H9 (cell line): ENCODE data around the gene CEP83. TPM values are rescaled to one million over a fixed set of nuclear protein-coding genes. Genes with fewer than 3 reads are reported as not detected.

Source experiments
- DNase-seq: peaks from one replicate; pipeline ENCODE4 v3.0.0-alpha.2; 2017
- H2AFZ ChIP-seq: one replicate; pipeline ENCODE4 v1.6.1; 2013; ENCODE audit warnings: mild to moderate bottlenecking, low read length, control low read depth, moderate library complexity
- H2AK5ac ChIP-seq: 2 replicates; pipeline ENCODE4 v1.6.1; 2013; ENCODE audit warnings: low read length, control low read depth, mixed read lengths; ENCODE audit not compliant: insufficient read length
- H2BK120ac ChIP-seq: one replicate; pipeline ENCODE4 v1.6.1; 2013; ENCODE audit warnings: low read depth, mild to moderate bottlenecking, low read length, control low read depth, inconsistent platforms; ENCODE audit not compliant: poor library complexity, severe bottlenecking
- H2BK12ac ChIP-seq: 2 replicates; pipeline ENCODE4 v1.6.1; 2013; ENCODE audit warnings: low read length, control low read depth, mixed read lengths, low read depth; ENCODE audit not compliant: insufficient read length
- H2BK15ac ChIP-seq: 2 replicates; pipeline ENCODE4 v1.6.1; 2013; ENCODE audit warnings: low read depth, low read length, control low read depth
- H2BK20ac ChIP-seq: one replicate; pipeline ENCODE4 v1.6.1; 2013; ENCODE audit warnings: low read depth, mild to moderate bottlenecking, low read length, control low read depth, inconsistent platforms; ENCODE audit not compliant: poor library complexity, severe bottlenecking
- H2BK5ac ChIP-seq: 2 replicates; pipeline ENCODE4 v1.6.1; 2013; ENCODE audit warnings: low read length, control low read depth, mixed read lengths; ENCODE audit not compliant: insufficient read length
- H3K14ac ChIP-seq: 2 replicates; pipeline ENCODE4 v1.6.1; 2013; ENCODE audit warnings: low read length, control low read depth; ENCODE audit not compliant: insufficient read depth
- H3K18ac ChIP-seq: 2 replicates; pipeline ENCODE4 v1.6.1; 2013; ENCODE audit warnings: low read depth, mild to moderate bottlenecking, mixed read lengths, low read length, control low read depth; ENCODE audit not compliant: insufficient read length
- H3K23ac ChIP-seq: 2 replicates; pipeline ENCODE4 v1.6.1; 2013; ENCODE audit warnings: low read length, control low read depth, mixed read lengths, low read depth; ENCODE audit not compliant: insufficient read length
- H3K23me2 ChIP-seq: 2 replicates; pipeline ENCODE4 v1.6.1; 2013; ENCODE audit warnings: low read depth, mild to moderate bottlenecking, mixed read lengths, low read length, control low read depth; ENCODE audit not compliant: insufficient read length, poor library complexity, severe bottlenecking
- H3K27ac ChIP-seq: 2 replicates; pipeline ENCODE4 v1.5.1; 2013; ENCODE audit warnings: low read length, control low read depth, mixed read lengths, low read depth; ENCODE audit not compliant: insufficient read length
- H3K27me3 ChIP-seq: 2 replicates; pipeline ENCODE4 v1.6.1; 2013; ENCODE audit warnings: low read length, control low read depth, inconsistent platforms; ENCODE audit not compliant: insufficient read depth
- H3K4ac ChIP-seq: 2 replicates; pipeline ENCODE4 v1.6.1; 2013; ENCODE audit warnings: low read depth, mild to moderate bottlenecking, control low read depth, inconsistent platforms, low read length, moderate library complexity
- H3K4me1 ChIP-seq: 2 replicates; pipeline ENCODE4 v1.6.1; 2013; ENCODE audit warnings: low read length, control low read depth, inconsistent platforms; ENCODE audit not compliant: insufficient read depth
- H3K4me2 ChIP-seq: 2 replicates; pipeline ENCODE4 v1.6.1; 2013; ENCODE audit warnings: low read length, control low read depth, mixed read lengths; ENCODE audit not compliant: insufficient read length, insufficient read depth
- H3K56ac ChIP-seq: 2 replicates; pipeline ENCODE4 v1.6.1; 2013; ENCODE audit warnings: low read depth, mild to moderate bottlenecking, mixed read lengths, low read length, control low read depth; ENCODE audit not compliant: insufficient read length
- H3K79me1 ChIP-seq: 2 replicates; pipeline ENCODE4 v1.6.1; 2013; ENCODE audit warnings: low read depth, mild to moderate bottlenecking, moderate library complexity, low read length, control low read depth, inconsistent platforms; ENCODE audit not compliant: insufficient read depth, poor library complexity, severe bottlenecking
- H3K79me2 ChIP-seq: 2 replicates; pipeline ENCODE4 v1.6.1; 2013; ENCODE audit warnings: low read length, control low read depth, inconsistent platforms; ENCODE audit not compliant: insufficient read depth
- H3K9ac ChIP-seq: 2 replicates; pipeline ENCODE4 v1.6.1; 2013; ENCODE audit warnings: low read length, control low read depth, mixed read lengths; ENCODE audit not compliant: insufficient read length; ENCODE audit errors: extremely low read depth
- H3K9me3 ChIP-seq: one replicate; pipeline ENCODE4 v1.6.1; 2013; ENCODE audit warnings: low read depth, low read length, inconsistent platforms; ENCODE audit not compliant: control insufficient read depth
- H3T11ph ChIP-seq: one replicate; pipeline ENCODE4 v1.6.1; 2013; ENCODE audit warnings: mild to moderate bottlenecking, low read length, control low read depth, inconsistent platforms
- H4K20me1 ChIP-seq: one replicate; pipeline ENCODE4 v1.6.1; 2013; ENCODE audit not compliant: control insufficient read depth, insufficient read length, insufficient read depth
- H4K5ac ChIP-seq: 2 replicates; pipeline ENCODE4 v1.6.1; 2013; ENCODE audit warnings: low read depth, mild to moderate bottlenecking, mixed read lengths, low read length, control low read depth; ENCODE audit not compliant: insufficient read length
- H4K8ac ChIP-seq: replicated peaks from 2 replicates; pipeline ENCODE4 v1.6.1; 2013; ENCODE audit warnings: low read length, control low read depth, mixed read lengths, low read depth; ENCODE audit not compliant: insufficient read length
- H4K91ac ChIP-seq: 2 replicates; pipeline ENCODE4 v1.6.1; 2013; ENCODE audit warnings: low read depth, mild to moderate bottlenecking, moderate library complexity, mixed read lengths, low read length, control low read depth; ENCODE audit not compliant: insufficient read length
- H3K27ac Mint-ChIP-seq, 3 experiments: 2 replicates in 2 of 3; 3 replicates in 1 of 3; pipeline ENCODE4 v1.8.0; 2020 to 2021; ENCODE audit warnings: mixed read lengths in 3 of 3, mild to moderate bottlenecking in 1 of 3, moderate library complexity in 1 of 3
- H3K27me3 Mint-ChIP-seq: 2 replicates; pipeline ENCODE4 v1.8.0; 2021; ENCODE audit warnings: low read depth, mild to moderate bottlenecking, moderate library complexity, mixed read lengths
- H3K36me3 Mint-ChIP-seq, 3 experiments: 2 replicates in 2 of 3; 3 replicates in 1 of 3; pipeline ENCODE4 v1.8.0; 2020 to 2021; ENCODE audit warnings: low read depth in 3 of 3, mixed read lengths in 3 of 3; ENCODE audit not compliant: insufficient read depth in 1 of 3
- H3K4me1 Mint-ChIP-seq, 2 experiments: 2 replicates each; pipeline ENCODE4 v1.8.0; 2020; ENCODE audit warnings: mixed read lengths in 2 of 2
- H3K4me3 Mint-ChIP-seq, 2 experiments: 2 replicates in 1 of 2; 3 replicates in 1 of 2; pipeline ENCODE4 v1.8.0; 2020 to 2021; ENCODE audit warnings: mild to moderate bottlenecking in 2 of 2, mixed read lengths in 2 of 2, moderate library complexity in 1 of 2
- H3K9me3 Mint-ChIP-seq, 2 experiments: 2 replicates in 1 of 2; 3 replicates in 1 of 2; pipeline ENCODE4 v1.8.0; 2020; ENCODE audit warnings: mild to moderate bottlenecking in 2 of 2, mixed read lengths in 2 of 2, moderate library complexity in 1 of 2
- CTCF ChIP-seq: fragments of 200-600 bp; sonication (generic); conservative IDR thresholded peaks from 3 replicates; pipeline ENCODE4 v1.8.0; 2021; ENCODE audit warnings: antibody characterized with exemption, mild to moderate bottlenecking
- WGBS: extraction: QIAGEN DNeasy Blood & Tissue Kit; methylation state at CpG from one replicate; pipeline ENCODE4 v1.1.7; 2013; ENCODE audit warnings: missing lambda C conversion rate, low lambda C conversion rate, mixed read lengths; ENCODE audit not compliant: insufficient read length; ENCODE audit errors: extremely low coverage; 5-methylcytosine and 5-hydroxymethylcytosine counted together
- total RNA-seq: library from RNA; stranded (reverse); gene quantifications from 2 replicates; pipeline ENCODE4 v1.2.1, GENCODE V29; 2021

CEP83 gene
- total RNA-seq, 1 experiment from 2014 or later: 26.5 TPM

GRCh38 chr12:94277426-94278000, 182.2 kb downstream of the CEP83 start:
- TF ChIP-seq CTCF: no peak
- Histone ChIP-seq H4K20me1 (no peaks in the 10 kb centered on the region), H3K79me2 (no peaks in the 10 kb centered on the region), H3K27ac (no peak overlapping the region), H3K9me3 (no peaks in the 10 kb centered on the region), H3K4me2 (no peak overlapping the region), H3K4me1 (no peaks in the 10 kb centered on the region), H2BK5ac (no peak overlapping the region), H2BK15ac (no peak overlapping the region), H2AFZ (no peak overlapping the region), H4K8ac (no peak overlapping the region), H3K27me3 (no peaks in the 10 kb centered on the region), H2BK12ac (no peak overlapping the region), H3T11ph (no peak overlapping the region), H3K56ac (no peak overlapping the region), H3K23ac (no peak overlapping the region), H2AK5ac (no peak overlapping the region), H3K14ac (peak overlapping the region; percentile 30; the same call in 1 of the 2 replicates), H3K9ac (no peak overlapping the region), H2BK20ac (no peak overlapping the region), H4K91ac (no peak overlapping the region), H3K18ac (no peak overlapping the region), H2BK120ac (no peak overlapping the region), H3K23me2 (no peaks in the 10 kb centered on the region), H3K79me1 (no peaks in the 10 kb centered on the region), H3K4ac (no peak overlapping the region), H4K5ac (no peak overlapping the region)
- Mint-ChIP-seq H3K27me3 (no peaks in the 10 kb centered on the region), H3K36me3 (no peaks in the 10 kb centered on the region; a peak in 2 of 7 replicates), H3K9me3 (no peaks in the 10 kb centered on the region), H3K4me3 (no peak overlapping the region), H3K4me1 (peaks cover 6 to 8% of the 10 kb centered on the region in 2 experiments), H3K27ac (no peak overlapping the region)
- no CpG with 5 or more reads among the region's 9 CpGs for WGBS
- DNase-seq: no peak
